ENCODE measurements around the gene MZT2B. TPM values are rescaled to one million over a fixed set of nuclear protein-coding genes. Genes with fewer than 3 reads are reported as not detected.

Gene MZT2B
- total and polyA plus RNA-seq, 2 of the 8 experiments (the other 6 are each of a cell fraction or from before 2014, with no cell fraction given), result 90.3 to 151 TPM

GRCh38 chr2:130181325-130181879 is 660 bp upstream of the MZT2B start, which contains the start of gene SMPD4 (continued):
- TF ChIP-seq CHD7 (IDR thresholded peaks at IDR 0.05; ENCODE audit: insufficient replicate concordance, low read length), result no peak
- TF ChIP-seq TAF1 (IDR thresholded peaks at IDR 0.05; ENCODE audit: low read depth, low read length), result peak; percentile 90
- TF ChIP-seq RFX5 (IDR thresholded peaks at IDR 0.05; ENCODE audit: borderline replicate concordance, low read depth, low read length), result no peak
- no peak for TF ChIP-seq CHD2 (IDR thresholded peaks at IDR 0.05; ENCODE audit: low read length)
- TF ChIP-seq EP300 (IDR thresholded peaks at IDR 0.05; ENCODE audit: borderline replicate concordance in 1 of 2, low read depth in 2 of 2, low read length in 2 of 2), result no peak
- TF ChIP-seq CREB1 (IDR thresholded peaks at IDR 0.05), result peak; percentile 97
- TF ChIP-seq TCF12 (IDR thresholded peaks at IDR 0.05; ENCODE audit: low read depth, low read length), result no peak
- TF ChIP-seq JUN (IDR thresholded peaks at IDR 0.05; ENCODE audit: low read depth, low read length), result no peak
- TF ChIP-seq KDM1A (IDR thresholded peaks at IDR 0.05; ENCODE audit: borderline replicate concordance, low read length), result no peak
- no peak for TF ChIP-seq ZNF274 (IDR thresholded peaks at IDR 0.05; ENCODE audit: borderline replicate concordance, extremely low read depth, low read length)
- TF ChIP-seq USF2 (IDR thresholded peaks at IDR 0.05; ENCODE audit: low read length), result no peak

Measured in H1 (cell line).